HUDEP-2 (cell line): Measurements from ENCODE around the gene IL33.
"Not testable (repeated sequence)": the region's sequence is repeated elsewhere in the genome, so short reads cannot be mapped to it uniquely, and the experiment has no call there.

ENCODE experiments used
- DNase-seq, 76 experiments: peaks; one replicate each; lab custom pipeline; 2025; ENCODE audit not compliant: unreplicated experiment in 76 of 76; lab: John Stamatoyannopoulos, UW

The IL33 gene

GRCh38 chr9:6215562-6215961, at the start of gene IL33:
Gene IL33, plus strand, starts transcription at chr9:6215807. Its CDS starts 25,888 bp downstream, at chr9:6241695.
- DNase-seq = no peak

- DNase-seq = no peak
Measured at GRCh38 chr9:6171667-6172066, 43.9 kb upstream of the IL33 start.

GRCh38 chr9:6173914-6174313, 41.7 kb upstream of the IL33 start:
- DNase-seq = no peak

GRCh38 chr9:6182549-6183226, 32.9 kb upstream of the IL33 start:
- DNase-seq = not testable (repeated sequence)

GRCh38 chr9:6183227-6183551, 32.4 kb upstream of the IL33 start:
- no peak for DNase-seq

- DNase-seq = no peak
Measured at GRCh38 chr9:6183627-6184026, 32.0 kb upstream of the IL33 start.

GRCh38 chr9:6184749-6185645, 30.6 kb upstream of the IL33 start:
- peak in 1 of 76 experiments; percentile 1 for DNase-seq

- DNase-seq = no peak
Measured at GRCh38 chr9:6186691-6187090, 28.9 kb upstream of the IL33 start.

- DNase-seq = no peak
Measured at GRCh38 chr9:6187272-6187671, 28.3 kb upstream of the IL33 start.

GRCh38 chr9:6188466-6188865, 27.1 kb upstream of the IL33 start:
- no peak for DNase-seq

- DNase-seq = no peak
Measured at GRCh38 chr9:6188906-6189305, 26.7 kb upstream of the IL33 start.

- DNase-seq = peak in 2 of 76 experiments; percentile 1
Measured at GRCh38 chr9:6194934-6195333, 20.7 kb upstream of the IL33 start.

- no peak for DNase-seq
Measured at GRCh38 chr9:6195714-6196360, 19.8 kb upstream of the IL33 start.

GRCh38 chr9:6197330-6197729, 18.3 kb upstream of the IL33 start:
- no peak for DNase-seq

- DNase-seq = no peak
Measured at GRCh38 chr9:6198251-6198650, 17.4 kb upstream of the IL33 start.

- no peak for DNase-seq
Measured at GRCh38 chr9:6199596-6199995, 16.0 kb upstream of the IL33 start.

- no peak for DNase-seq
Measured at GRCh38 chr9:6200761-6201160, 14.8 kb upstream of the IL33 start.

GRCh38 chr9:6209966-6210365, 5.6 kb upstream of the IL33 start:
- DNase-seq = no peak

GRCh38 chr9:6212722-6213375, 2.8 kb upstream of the IL33 start:
- DNase-seq = no peak

- no peak for DNase-seq
Measured at GRCh38 chr9:6214434-6214833, 1.2 kb upstream of the IL33 start.

- no peak for DNase-seq
Measured at GRCh38 chr9:6214903-6215302, 704 bp upstream of the IL33 start.
